T-cell (primary cell): ENCODE data around the gene ANXA10. TPM values are rescaled to one million over a fixed set of nuclear protein-coding genes. Genes with fewer than 3 reads are reported as not detected.

ENCODE experiments used
- ATAC-seq, 4 experiments: fragments of 200-7000 bp in 3 of 4; fragments of 150-1000 bp in 1 of 4; cut with Tn5 transposase; replicated peaks in 1 of 4; 1 replicate in 3 of 4; 2 replicates in 1 of 4; pipeline ENCODE4 v1.10.0; 2021; ENCODE audit warnings: moderate library complexity in 3 of 4, mild to moderate bottlenecking in 2 of 4, moderate number of reproducible peaks in 1 of 4
- CTCF ChIA-PET, 2 donors: fragments of 300-600 bp; sonication (Branson Sonifier 250); formaldehyde crosslinking; loops; one replicate each; lab custom pipeline; 2022; ENCODE audit warnings: antibody characterized with exemption in 2 of 2; lab: Charles Lee
- POLR2A ChIA-PET, 2 donors: fragments of 300-600 bp; sonication (Branson Sonifier 250); formaldehyde crosslinking; loops; one replicate each; lab custom pipeline; 2022; ENCODE audit warnings: antibody characterized with exemption in 2 of 2; lab: Charles Lee
- DNase-seq, 35 experiments: peaks; one replicate each; pipeline versions ENCODE4 v3.0.0 to v3.0.0-alpha.2; 2013 to 2023
- H3K27ac ChIP-seq: one replicate; pipeline ENCODE4 v1.5.1; 2013; ENCODE audit warnings: low read length
- H3K27me3 ChIP-seq, 2 experiments: replicated peaks in 1 of 2; 1 replicate in 1 of 2; 2 replicates in 1 of 2; pipeline versions ENCODE4 v1.6.1 to v1.7.0; 2013; ENCODE audit warnings: low read length in 1 of 2, mixed read lengths in 1 of 2; ENCODE audit not compliant: control insufficient read depth in 2 of 2, insufficient read depth in 2 of 2; ENCODE audit errors: extremely low read depth in 1 of 2
- H3K36me3 ChIP-seq, 2 donors: 1 replicate in 1 of 2; 2 replicates in 1 of 2; pipeline versions ENCODE4 v1.6.1 to v1.7.0; 2013; ENCODE audit warnings: low read length in 1 of 2; ENCODE audit not compliant: control insufficient read depth in 2 of 2, insufficient read depth in 1 of 2; ENCODE audit errors: extremely low read depth in 1 of 2
- H3K4me1 ChIP-seq, 2 experiments: 1 replicate in 1 of 2; 2 replicates in 1 of 2; pipeline versions ENCODE4 v1.6.1 to v1.7.0; 2013; ENCODE audit warnings: low read length in 2 of 2, mixed read lengths in 1 of 2; ENCODE audit not compliant: insufficient read depth in 2 of 2, control insufficient read depth in 1 of 2; ENCODE audit errors: extremely low read depth in 1 of 2
- H3K4me3 ChIP-seq, 2 donors: 1 replicate in 1 of 2; 2 replicates in 1 of 2; pipeline versions ENCODE4 v1.5.1 to v1.7.0; 2013; ENCODE audit warnings: mild to moderate bottlenecking in 2 of 2, low read length in 1 of 2, moderate library complexity in 1 of 2; ENCODE audit not compliant: control insufficient read depth in 1 of 2; ENCODE audit errors: extremely low read depth in 1 of 2
- H3K9me3 ChIP-seq: 2 replicates; pipeline ENCODE4 v1.7.0; 2013
- H3K27ac Mint-ChIP-seq, 2 donors: one replicate each; pipeline ENCODE4 v1.8.0; 2020 to 2021; ENCODE audit warnings: mild to moderate bottlenecking in 2 of 2, mixed read lengths in 2 of 2
- H3K27me3 Mint-ChIP-seq, 2 donors: one replicate each; pipeline ENCODE4 v1.8.0; 2021 to 2022; ENCODE audit warnings: mixed read lengths in 2 of 2
- H3K36me3 Mint-ChIP-seq: one replicate; pipeline ENCODE4 v1.8.0; 2021; ENCODE audit warnings: mixed read lengths
- H3K4me1 Mint-ChIP-seq, 3 donors: one replicate each; pipeline ENCODE4 v1.8.0; 2020 to 2022; ENCODE audit warnings: mixed read lengths in 3 of 3, mild to moderate bottlenecking in 1 of 3
- H3K4me3 Mint-ChIP-seq, 3 donors: one replicate each; pipeline ENCODE4 v1.8.0; 2020 to 2022; ENCODE audit warnings: mild to moderate bottlenecking in 3 of 3, mixed read lengths in 3 of 3, moderate library complexity in 3 of 3
- H3K9me3 Mint-ChIP-seq, 3 donors: one replicate each; pipeline ENCODE4 v1.8.0; 2020 to 2022; ENCODE audit warnings: mixed read lengths in 3 of 3
- WGBS: methylation state at CpG from one replicate; pipeline ENCODE4 v1.1.5; 2013; ENCODE audit warnings: missing lambda C conversion rate; ENCODE audit not compliant: insufficient coverage; 5-methylcytosine and 5-hydroxymethylcytosine counted together
- total RNA-seq, 35 experiments: library from RNA in 6 of 35; stranded (reverse) in 6 of 35; fragments of 120-200 nt in 1 of 35; gene quantifications; one replicate each; pipeline versions ENCODE4 v1.2.1 to v1.2.4 and lab custom pipeline; 2013 to 2026

ANXA10 gene
- total RNA-seq (not detected), total RNA-seq (lab: John Stamatoyannopoulos, UW) (0 reads per million in 29 experiments)
- 1.5 TPM for total RNA-seq (2013)

- H3K27ac Mint-ChIP-seq: no peak within 1 kb of the TSS
- no peaks in the 10 kb centered on the region for H3K27me3 Mint-ChIP-seq
- H3K4me1 Mint-ChIP-seq: no peaks in the 10 kb centered on the region
- H3K4me3 Mint-ChIP-seq: no peak within 1 kb of the TSS
- POLR2A ChIA-PET: no interaction called here
- WGBS: no CpG with 5 or more reads among the region's 1 CpG
- CTCF ChIA-PET: no interaction called here
- Histone ChIP-seq H3K27me3 (no peaks in the 10 kb centered on the region), H3K36me3 (no peaks in the 10 kb centered on the region), H3K4me3 (no peak within 1 kb of the TSS), H3K4me1 (no peaks in the 10 kb centered on the region), H3K27ac (no peak within 1 kb of the TSS), H3K9me3 (no peaks in the 10 kb centered on the region)
- DNase-seq: no peak
- no peak for ATAC-seq
- peaks cover 6 to 14% (median 13%) of the 10 kb centered on the region in 3 donors for H3K9me3 Mint-ChIP-seq
- H3K36me3 Mint-ChIP-seq: no peaks in the 10 kb centered on the region
Observed at GRCh38 chr4:168092176-168092712, at the start of gene ANXA10. ANXA10 (plus strand) TSS chr4:168092537; CDS start chr4:168092701, 164 bp downstream.

DNA sequence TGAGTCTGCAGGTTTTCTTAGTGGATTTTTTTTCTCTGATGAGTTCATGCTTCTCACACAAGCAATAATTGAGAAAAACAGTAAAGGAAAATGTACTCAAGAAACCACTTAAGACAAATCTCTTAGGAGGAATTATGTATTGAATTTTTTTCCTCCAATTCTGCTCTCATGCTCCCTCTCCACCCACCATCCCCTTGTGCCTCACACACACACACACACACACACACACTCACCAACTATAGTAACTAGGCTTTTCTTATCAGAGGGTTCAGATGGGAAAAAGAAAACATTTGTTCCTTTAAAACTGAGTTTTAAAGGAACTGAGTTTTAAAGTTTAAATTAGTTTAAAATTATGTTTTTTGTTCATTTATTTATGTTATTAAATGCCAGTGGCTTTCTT, 47.0 kb upstream of the ANXA10 start:
- H3K9me3 Mint-ChIP-seq: peaks cover 7 to 17% (median 7%) of the 10 kb centered on the region in 3 donors
- Histone ChIP-seq H3K27me3 (no peaks in the 10 kb centered on the region), H3K4me1 (no peaks in the 10 kb centered on the region), H3K27ac (no peak overlapping the region), H3K4me3 (no peak overlapping the region), H3K36me3 (no peaks in the 10 kb centered on the region), H3K9me3 (no peaks in the 10 kb centered on the region)
- ATAC-seq (no peak), DNase-seq (no peak)
- ChIA-PET POLR2A (no interaction called here), CTCF (no interaction called here)
- H3K4me3 Mint-ChIP-seq: no peak overlapping the region
- H3K36me3 Mint-ChIP-seq: no peaks in the 10 kb centered on the region
- no peak overlapping the region for H3K27ac Mint-ChIP-seq
- H3K27me3 Mint-ChIP-seq: no peaks in the 10 kb centered on the region
- H3K4me1 Mint-ChIP-seq: no peaks in the 10 kb centered on the region

- ChIA-PET CTCF (no interaction called here), POLR2A (no interaction called here)
- no CpG with 5 or more reads among the region's 2 CpGs for WGBS
- DNase-seq (no peak), ATAC-seq (no peak)
- Mint-ChIP-seq H3K27me3 (no peaks in the 10 kb centered on the region), H3K9me3 (peaks cover 7 to 17% (median 7%) of the 10 kb centered on the region in 3 donors), H3K4me3 (no peak overlapping the region), H3K4me1 (no peaks in the 10 kb centered on the region), H3K27ac (no peak overlapping the region), H3K36me3 (no peaks in the 10 kb centered on the region)
- Histone ChIP-seq H3K9me3 (no peaks in the 10 kb centered on the region), H3K27ac (no peak overlapping the region), H3K4me1 (no peaks in the 10 kb centered on the region), H3K4me3 (no peak overlapping the region), H3K36me3 (no peaks in the 10 kb centered on the region), H3K27me3 (no peaks in the 10 kb centered on the region)
Observed at GRCh38 chr4:168050002-168050401, 42.3 kb upstream of the ANXA10 start.

GRCh38 chr4:168051526-168051925, 40.8 kb upstream of the ANXA10 start:
- DNase-seq (no peak), ATAC-seq (no peak)
- no peak overlapping the region for H3K4me3 Mint-ChIP-seq
- no peaks in the 10 kb centered on the region for H3K27me3 Mint-ChIP-seq
- H3K9me3 Mint-ChIP-seq: peaks cover 5 to 17% (median 7%) of the 10 kb centered on the region in 3 donors
- ChIA-PET POLR2A (no interaction called here), CTCF (no interaction called here)
- Histone ChIP-seq H3K27ac (no peak overlapping the region), H3K4me1 (no peaks in the 10 kb centered on the region), H3K4me3 (no peak overlapping the region), H3K9me3 (no peaks in the 10 kb centered on the region), H3K27me3 (no peaks in the 10 kb centered on the region), H3K36me3 (no peaks in the 10 kb centered on the region)
- H3K36me3 Mint-ChIP-seq: no peaks in the 10 kb centered on the region
- H3K4me1 Mint-ChIP-seq: no peaks in the 10 kb centered on the region
- H3K27ac Mint-ChIP-seq: no peak overlapping the region

- Mint-ChIP-seq H3K9me3 (peaks cover 0 to 7% (median 0%) of the 10 kb centered on the region in 3 donors), H3K36me3 (no peaks in the 10 kb centered on the region), H3K4me3 (no peak overlapping the region), H3K4me1 (no peaks in the 10 kb centered on the region), H3K27ac (no peak overlapping the region), H3K27me3 (no peaks in the 10 kb centered on the region)
- Histone ChIP-seq H3K4me3 (no peak overlapping the region), H3K9me3 (no peaks in the 10 kb centered on the region), H3K36me3 (no peaks in the 10 kb centered on the region), H3K4me1 (no peaks in the 10 kb centered on the region), H3K27ac (no peak overlapping the region), H3K27me3 (no peaks in the 10 kb centered on the region)
- ATAC-seq (no peak), DNase-seq (no peak)
- POLR2A ChIA-PET: no interaction called here
- CTCF ChIA-PET: no interaction called here
- 74% methylated on average over 3 of the region's 3 CpGs for WGBS
Observed at GRCh38 chr4:168057412-168057811, 34.9 kb upstream of the ANXA10 start.

- H3K36me3 Mint-ChIP-seq: no peaks in the 10 kb centered on the region
- no CpG with 5 or more reads among the region's 1 CpG for WGBS
Observed at GRCh38 chr4:168059251-168059650, 33.1 kb upstream of the ANXA10 start.

DNA sequence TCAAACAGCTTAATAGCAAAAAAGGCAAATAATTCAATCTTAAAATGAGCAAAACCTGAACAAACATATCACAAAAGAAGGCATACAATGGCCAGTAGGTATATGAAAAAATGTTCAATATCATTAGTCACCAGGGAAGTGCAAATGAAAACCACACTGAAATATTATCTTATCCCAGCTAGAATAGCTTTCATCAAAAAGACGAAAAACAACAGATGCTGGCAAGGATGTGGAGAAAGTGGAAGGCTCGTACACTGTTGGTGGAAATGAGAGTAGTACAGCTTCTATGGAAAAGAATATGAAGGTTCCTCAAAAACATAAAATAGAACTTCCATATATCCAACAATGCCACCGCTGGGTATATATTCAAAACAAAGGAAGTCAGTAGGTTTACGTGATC, 29.3 kb upstream of the ANXA10 start:
- no peak overlapping the region for H3K27ac ChIP-seq
- H3K9me3 ChIP-seq: no peaks in the 10 kb centered on the region
- no peak overlapping the region for H3K4me3 ChIP-seq
- no peaks in the 10 kb centered on the region for H3K4me1 ChIP-seq
- Mint-ChIP-seq H3K27ac (no peak overlapping the region), H3K4me1 (no peaks in the 10 kb centered on the region), H3K27me3 (peaks cover 0 to 5% of the 10 kb centered on the region in 2 donors), H3K4me3 (no peak overlapping the region), H3K36me3 (no peaks in the 10 kb centered on the region), H3K9me3 (peaks cover 0 to 9% (median 2%) of the 10 kb centered on the region in 3 donors)
- H3K36me3 ChIP-seq: no peaks in the 10 kb centered on the region
- ATAC-seq (no peak), DNase-seq (no peak)
- no CpG with 5 or more reads among the region's 4 CpGs for WGBS
- CTCF ChIA-PET: no interaction called here
- H3K27me3 ChIP-seq: no peaks in the 10 kb centered on the region
- POLR2A ChIA-PET: no interaction called here

More at GRCh38 chr4:168059251-168059650, 33.1 kb upstream of the ANXA10 start:
- no peak for DNase-seq
- ChIA-PET POLR2A (no interaction called here), CTCF (no interaction called here)
- Mint-ChIP-seq H3K4me3 (no peak overlapping the region), H3K9me3 (peaks cover 0 to 7% (median 2%) of the 10 kb centered on the region in 3 donors), H3K27me3 (no peaks in the 10 kb centered on the region), H3K27ac (no peak overlapping the region), H3K4me1 (no peaks in the 10 kb centered on the region)
- no peaks in the 10 kb centered on the region for H3K4me1 ChIP-seq
- no peak overlapping the region for H3K27ac ChIP-seq
- H3K9me3 ChIP-seq: no peaks in the 10 kb centered on the region
- H3K36me3 ChIP-seq: no peaks in the 10 kb centered on the region
- no peaks in the 10 kb centered on the region for H3K27me3 ChIP-seq
- ATAC-seq: no peak
- H3K4me3 ChIP-seq: no peak overlapping the region
